SU-DHL-6 (cell line): Measurements from ENCODE around the gene ANKRD28.

Source experiments
- H2AFZ ChIP-seq: fragments of 200-600 bp; sonication (generic); 2 replicates; pipeline ENCODE4 v1.6.1; 2014; ENCODE audit warnings: low read depth, mild to moderate bottlenecking, moderate library complexity, mixed read lengths, antibody characterized with exemption, low read length; ENCODE audit not compliant: severe bottlenecking
- H3F3A ChIP-seq: fragments of 200-600 bp; shearing (Covaris generic); 2 replicates; pipeline ENCODE4 v1.6.0; 2016; ENCODE audit warnings: antibody characterized with exemption, mild to moderate bottlenecking; ENCODE audit not compliant: insufficient read depth
- H3K27ac ChIP-seq: fragments of 200-600 bp; sonication (generic); 2 replicates; pipeline ENCODE4 v1.5.1; 2016; ENCODE audit warnings: low read depth, mild to moderate bottlenecking, low read length, moderate library complexity, mixed read lengths
- H3K27me3 ChIP-seq: fragments of 200-600 bp; sonication (generic), shearing (Covaris generic); 2 replicates; pipeline ENCODE4 v1.6.0; 2014; ENCODE audit warnings: mild to moderate bottlenecking, low read length
- H3K36me3 ChIP-seq: fragments of 200-600 bp; sonication (generic); 2 replicates; pipeline ENCODE4 v1.6.1; 2014; ENCODE audit warnings: mild to moderate bottlenecking, low read length, mixed read lengths
- H3K4me2 ChIP-seq: fragments of 300-600, 200-600 bp; shearing (Covaris generic), sonication (generic); 2 replicates; pipeline ENCODE4 v1.6.0; 2014; ENCODE audit warnings: low read length, low read depth, mild to moderate bottlenecking; ENCODE audit not compliant: poor library complexity, severe bottlenecking
- H3K4me3 ChIP-seq: fragments of 200-600 bp; sonication (generic); 2 replicates; pipeline ENCODE4 v1.5.1; 2014; ENCODE audit warnings: antibody characterized with exemption, low read length, mild to moderate bottlenecking, mixed read lengths; ENCODE audit not compliant: insufficient read depth, poor library complexity, severe bottlenecking
- H3K79me2 ChIP-seq: fragments of 200-600 bp; sonication (generic); 2 replicates; pipeline ENCODE4 v1.6.1; 2014; ENCODE audit warnings: mild to moderate bottlenecking, low read length, moderate library complexity; ENCODE audit not compliant: insufficient read depth
- H3K9ac ChIP-seq: fragments of 200-600 bp; sonication (generic); 2 replicates; pipeline ENCODE4 v1.7.0; 2014; ENCODE audit warnings: mild to moderate bottlenecking, low read length
- H3K9me2 ChIP-seq: fragments of 200-600 bp; sonication (generic); replicated peaks from 2 replicates; pipeline ENCODE4 v1.6.1; 2014; ENCODE audit warnings: low read length; ENCODE audit not compliant: insufficient read depth
- H3K9me3 ChIP-seq: fragments of 200-600 bp; sonication (generic); 2 replicates; pipeline ENCODE4 v1.6.1; 2014; ENCODE audit warnings: low read length, mixed read lengths; ENCODE audit not compliant: insufficient read depth
- H4K20me1 ChIP-seq: fragments of 200-600 bp; sonication (generic); 2 replicates; pipeline ENCODE4 v1.6.1; 2014; ENCODE audit warnings: low read depth, mild to moderate bottlenecking, antibody characterized with exemption, low read length, moderate library complexity, mixed read lengths
- CTCF ChIP-seq: fragments of 200-600 bp; sonication (generic); IDR thresholded peaks from one replicate; pipeline ENCODE4 v1.5.1; 2017; ENCODE audit warnings: antibody characterized with exemption, mild to moderate bottlenecking, low read length, moderate library complexity; ENCODE audit not compliant: insufficient read depth, poor library complexity, severe bottlenecking
- EZH2phosphoT487 ChIP-seq: fragments of 200-600 bp; sonication (generic), shearing (Covaris generic); conservative IDR thresholded peaks from 2 replicates; pipeline ENCODE4 v1.6.1; 2018; ENCODE audit warnings: mild to moderate bottlenecking, antibody characterized with exemption, low read length, moderate library complexity, mixed read lengths

The ANKRD28 gene

DNA sequence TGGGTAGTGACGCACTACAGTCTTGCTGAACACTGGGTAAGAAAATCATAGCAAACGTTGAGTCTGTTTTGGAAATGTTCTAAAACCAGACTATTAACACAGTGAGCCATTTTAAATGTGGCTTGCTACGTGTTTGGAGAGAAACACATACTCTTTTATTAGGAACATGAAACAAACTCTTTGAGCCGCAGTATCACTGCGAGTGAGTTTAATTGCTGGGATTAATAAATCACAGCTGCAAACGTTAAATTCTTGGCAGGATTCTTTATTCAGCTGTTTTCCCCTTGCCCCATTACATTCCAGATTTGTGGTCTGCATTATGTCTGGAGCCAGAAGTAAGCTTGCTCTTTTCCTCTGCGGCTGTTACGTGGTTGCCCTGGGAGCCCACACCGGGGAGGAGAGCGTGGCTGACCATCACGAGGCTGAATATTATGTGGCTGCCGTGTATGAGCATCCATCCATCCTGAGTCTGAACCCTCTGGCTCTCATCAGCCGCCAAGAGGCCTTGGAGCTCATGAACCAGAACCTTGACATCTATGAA, 162.6 kb downstream of the ANKRD28 start:
- H3K9me3 ChIP-seq, result no peaks in the 10 kb centered on the region

DNA sequence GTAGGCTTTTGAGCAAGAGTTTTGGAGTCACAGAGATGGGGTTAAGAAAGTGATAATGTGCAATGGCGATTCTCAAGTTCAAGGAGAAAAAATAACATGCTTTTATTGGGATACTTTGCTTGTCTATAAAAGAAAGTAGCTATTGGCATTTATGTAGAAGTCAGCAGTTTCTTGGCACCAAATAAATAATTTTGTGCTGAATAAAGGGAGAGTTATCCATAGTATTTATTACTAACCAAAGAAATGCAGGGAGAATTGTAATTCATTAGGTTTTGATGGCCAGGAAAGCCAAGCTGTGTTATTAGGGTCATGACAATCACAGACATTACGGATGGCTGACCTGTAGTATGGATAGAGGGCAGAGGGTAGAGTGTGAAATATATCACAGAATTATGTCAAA, 163.1 kb downstream of the ANKRD28 start:
- no peak overlapping the region for H3K27ac ChIP-seq
- no peak overlapping the region for H3K4me2 ChIP-seq
- H4K20me1 ChIP-seq, result no peaks in the 10 kb centered on the region
- H3F3A ChIP-seq, result no peaks in the 10 kb centered on the region
- no peak overlapping the region for H2AFZ ChIP-seq
- no peaks in the 10 kb centered on the region for H3K79me2 ChIP-seq
- no peaks in the 10 kb centered on the region for H3K9me3 ChIP-seq
- H3K36me3 ChIP-seq, result no peaks in the 10 kb centered on the region
- no peak overlapping the region for H3K4me3 ChIP-seq
- TF ChIP-seq EZH2phosphoT487 (no peak), CTCF (no peak)
- no peaks in the 10 kb centered on the region for H3K9me2 ChIP-seq
- no peaks in the 10 kb centered on the region for H3K27me3 ChIP-seq
- no peak overlapping the region for H3K9ac ChIP-seq

More for the DNA sequence above, 162.6 kb downstream of the ANKRD28 start:
- Histone ChIP-seq H2AFZ (no peak overlapping the region), H3K27ac (no peak overlapping the region), H3K36me3 (no peaks in the 10 kb centered on the region), H3K4me3 (no peak overlapping the region), H4K20me1 (no peaks in the 10 kb centered on the region), H3K4me2 (no peak overlapping the region), H3F3A (no peaks in the 10 kb centered on the region), H3K9ac (no peak overlapping the region), H3K79me2 (no peaks in the 10 kb centered on the region), H3K27me3 (no peaks in the 10 kb centered on the region), H3K9me2 (no peaks in the 10 kb centered on the region)
- no peak for TF ChIP-seq EZH2phosphoT487
- TF ChIP-seq CTCF, result no peak

GRCh38 chr3:15633766-15634598, 163.8 kb downstream of the ANKRD28 start:
- Histone ChIP-seq H3K9me3 (no peaks in the 10 kb centered on the region), H3K4me3 (no peak overlapping the region), H3K9ac (no peak overlapping the region), H3F3A (no peaks in the 10 kb centered on the region), H3K27me3 (no peaks in the 10 kb centered on the region), H2AFZ (no peak overlapping the region), H3K79me2 (no peaks in the 10 kb centered on the region), H3K36me3 (no peaks in the 10 kb centered on the region), H3K4me2 (no peak overlapping the region), H3K9me2 (no peaks in the 10 kb centered on the region), H4K20me1 (no peaks in the 10 kb centered on the region), H3K27ac (no peak overlapping the region)
- TF ChIP-seq EZH2phosphoT487, result no peak
- no peak for TF ChIP-seq CTCF
